ENCODE results near the gene SAFB2. TPM values are rescaled to one million over a fixed set of nuclear protein-coding genes. Genes with fewer than 3 reads are reported as not detected.

Gene SAFB2
- total and polyA plus RNA-seq, 2 donors = 22.2 to 60.6 TPM

DNA sequence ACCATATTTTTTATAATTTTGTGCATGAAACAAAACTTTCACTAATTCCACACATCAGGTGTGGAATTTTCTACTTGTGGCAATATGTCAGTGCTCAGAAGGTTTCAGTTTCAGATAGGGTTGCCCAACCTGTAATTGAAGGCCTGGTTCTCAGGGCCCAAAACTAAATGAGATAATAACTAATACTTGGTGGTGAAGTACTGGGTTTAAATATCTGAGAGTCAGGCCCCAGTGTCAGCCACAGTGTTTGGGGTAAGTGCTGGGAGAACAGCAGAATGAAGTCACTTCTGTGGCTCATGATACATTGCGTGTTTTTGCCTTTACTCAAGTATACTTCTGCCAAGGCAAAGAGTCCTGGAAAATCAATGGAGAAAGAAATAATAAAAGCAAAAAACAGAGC lies 5.9 kb upstream of the SAFB2 start:
- no peak overlapping the region for H3K4me3 ChIP-seq (ENCODE audit: low read length in 2 of 2)
- no peaks in the 10 kb centered on the region for H3K27me3 ChIP-seq (ENCODE audit: control insufficient read depth in 2 of 2, insufficient read depth in 1 of 2, low read length in 1 of 2)
- H3K9me3 ChIP-seq (ENCODE audit: control insufficient read depth in 2 of 2, insufficient read depth in 1 of 2, low read length in 1 of 2) = no peaks in the 10 kb centered on the region
- peaks cover 31 to 45% of the 10 kb centered on the region in 2 donors for H3K4me1 ChIP-seq (ENCODE audit: control insufficient read depth in 2 of 2, insufficient read depth in 2 of 2, low read length in 2 of 2)
- peak overlapping the region in 1 of 2 donors; percentile 36 for H3K27ac ChIP-seq (ENCODE audit: low read depth in 1 of 2, low read length in 1 of 2)
- no peak for DNase-seq (ENCODE audit: low read depth in 6 of 9, low spot score in 9 of 9)
- H3K36me3 ChIP-seq (ENCODE audit: control insufficient read depth in 2 of 2, insufficient read depth in 2 of 2, low read length in 1 of 2) = peaks cover 40 to 76% of the 10 kb centered on the region in 2 donors
- 93% methylated on average over 1 of the region's 1 CpG for WGBS

DNA sequence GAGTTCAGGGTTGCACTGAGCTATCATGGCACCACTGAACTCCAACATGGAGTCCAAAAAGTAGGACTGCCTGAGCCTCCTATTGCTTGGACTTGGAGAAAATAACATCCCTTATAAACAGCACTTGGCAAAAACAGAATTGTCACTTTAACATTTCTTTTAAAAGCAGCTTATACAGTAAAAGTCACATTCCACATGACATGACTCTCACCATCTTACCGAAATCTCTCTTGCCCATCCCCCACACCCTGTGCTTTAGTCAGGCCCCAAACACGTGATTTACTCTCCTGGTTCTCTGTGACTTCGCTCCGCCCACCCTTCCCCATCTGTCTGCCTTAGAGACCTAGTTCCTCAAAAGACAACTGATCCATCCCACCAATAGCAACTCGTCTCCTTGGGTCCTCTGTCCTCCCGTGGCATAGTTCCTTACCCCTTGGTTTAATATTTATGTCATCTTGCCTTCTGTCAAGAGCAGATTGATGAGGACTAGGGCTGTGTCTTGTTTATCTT lies 4.9 kb upstream of the SAFB2 start:
- no peak overlapping the region for H3K4me3 ChIP-seq (ENCODE audit: low read length in 2 of 2)
- H3K36me3 ChIP-seq (ENCODE audit: control insufficient read depth in 2 of 2, insufficient read depth in 2 of 2, low read length in 1 of 2) = peaks cover 40 to 68% of the 10 kb centered on the region in 2 donors
- no peaks in the 10 kb centered on the region for H3K27me3 ChIP-seq (ENCODE audit: control insufficient read depth in 2 of 2, insufficient read depth in 1 of 2, low read length in 1 of 2)
- DNase-seq (ENCODE audit: low read depth in 6 of 9, low spot score in 9 of 9) = peak; percentile 44 to 90 (median 77)
- peak overlapping the region in 1 of 2 donors; percentile 52 for H3K27ac ChIP-seq (ENCODE audit: low read depth in 1 of 2, low read length in 1 of 2)
- peaks cover 31 to 45% of the 10 kb centered on the region in 2 donors for H3K4me1 ChIP-seq (ENCODE audit: control insufficient read depth in 2 of 2, insufficient read depth in 2 of 2, low read length in 2 of 2)
- 21% methylated on average over 6 of the region's 6 CpGs for WGBS
- no peaks in the 10 kb centered on the region for H3K9me3 ChIP-seq (ENCODE audit: control insufficient read depth in 2 of 2, insufficient read depth in 1 of 2, low read length in 1 of 2)

- DNase-seq (ENCODE audit: low read depth in 6 of 9, low spot score in 9 of 9) = no peak
- Histone ChIP-seq H3K9me3 (ENCODE audit: control insufficient read depth in 2 of 2, insufficient read depth in 1 of 2, low read length in 1 of 2) (no peaks in the 10 kb centered on the region), H3K4me3 (ENCODE audit: low read length in 2 of 2) (no peak overlapping the region), H3K36me3 (ENCODE audit: control insufficient read depth in 2 of 2, insufficient read depth in 2 of 2, low read length in 1 of 2) (peaks cover 40 to 65% of the 10 kb centered on the region in 2 donors), H3K27me3 (ENCODE audit: control insufficient read depth in 2 of 2, insufficient read depth in 1 of 2, low read length in 1 of 2) (no peaks in the 10 kb centered on the region), H3K4me1 (ENCODE audit: control insufficient read depth in 2 of 2, insufficient read depth in 2 of 2, low read length in 2 of 2) (peaks cover 41 to 57% of the 10 kb centered on the region in 2 donors), H3K27ac (ENCODE audit: low read depth in 1 of 2, low read length in 1 of 2) (no peak overlapping the region)
- WGBS = 96% methylated on average over 12 of the region's 12 CpGs
Measured at GRCh38 chr19:5625641-5626040, 3.1 kb upstream of the SAFB2 start.

DNA sequence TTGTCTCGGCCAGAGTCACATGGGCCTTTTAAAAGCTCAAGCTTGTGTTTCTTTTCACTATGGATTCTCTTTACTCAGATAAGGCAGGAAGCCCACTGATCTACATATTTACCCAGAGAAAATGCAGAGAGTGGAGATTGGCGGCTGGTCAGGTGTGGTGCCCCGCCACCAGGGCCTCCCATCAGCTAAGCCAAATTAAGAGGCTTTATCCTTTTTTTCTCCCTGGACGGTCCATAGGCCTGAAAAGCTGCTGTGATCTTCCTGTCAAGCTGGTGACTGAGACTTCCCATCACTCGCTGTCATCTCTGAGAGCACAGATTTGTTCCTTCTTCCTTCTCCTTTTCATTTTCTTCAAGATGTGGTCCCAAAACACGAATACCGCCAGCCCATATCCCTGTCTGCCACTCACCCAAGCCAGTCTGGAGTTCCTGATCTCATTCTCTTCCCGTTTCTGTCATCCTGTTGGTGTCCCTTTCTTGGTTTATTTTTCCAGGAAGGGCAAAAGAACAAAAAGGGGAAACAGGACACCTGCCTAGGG lies 2.2 kb upstream of the SAFB2 start:
- Histone ChIP-seq H3K4me3 (ENCODE audit: low read length in 2 of 2) (peak overlapping the region; percentile 86 to 92), H3K9me3 (ENCODE audit: control insufficient read depth in 2 of 2, insufficient read depth in 1 of 2, low read length in 1 of 2) (no peaks in the 10 kb centered on the region), H3K27me3 (ENCODE audit: control insufficient read depth in 2 of 2, insufficient read depth in 1 of 2, low read length in 1 of 2) (no peaks in the 10 kb centered on the region), H3K4me1 (ENCODE audit: control insufficient read depth in 2 of 2, insufficient read depth in 2 of 2, low read length in 2 of 2) (peaks cover 41 to 61% of the 10 kb centered on the region in 2 donors), H3K27ac (ENCODE audit: low read depth in 1 of 2, low read length in 1 of 2) (peak overlapping the region in 1 of 2 donors; percentile 94), H3K36me3 (ENCODE audit: control insufficient read depth in 2 of 2, insufficient read depth in 2 of 2, low read length in 1 of 2) (peaks cover 42 to 66% of the 10 kb centered on the region in 2 donors)
- DNase-seq (ENCODE audit: low read depth in 6 of 9, low spot score in 9 of 9) = no peak
- 49% methylated on average over 8 of the region's 8 CpGs for WGBS

DNA sequence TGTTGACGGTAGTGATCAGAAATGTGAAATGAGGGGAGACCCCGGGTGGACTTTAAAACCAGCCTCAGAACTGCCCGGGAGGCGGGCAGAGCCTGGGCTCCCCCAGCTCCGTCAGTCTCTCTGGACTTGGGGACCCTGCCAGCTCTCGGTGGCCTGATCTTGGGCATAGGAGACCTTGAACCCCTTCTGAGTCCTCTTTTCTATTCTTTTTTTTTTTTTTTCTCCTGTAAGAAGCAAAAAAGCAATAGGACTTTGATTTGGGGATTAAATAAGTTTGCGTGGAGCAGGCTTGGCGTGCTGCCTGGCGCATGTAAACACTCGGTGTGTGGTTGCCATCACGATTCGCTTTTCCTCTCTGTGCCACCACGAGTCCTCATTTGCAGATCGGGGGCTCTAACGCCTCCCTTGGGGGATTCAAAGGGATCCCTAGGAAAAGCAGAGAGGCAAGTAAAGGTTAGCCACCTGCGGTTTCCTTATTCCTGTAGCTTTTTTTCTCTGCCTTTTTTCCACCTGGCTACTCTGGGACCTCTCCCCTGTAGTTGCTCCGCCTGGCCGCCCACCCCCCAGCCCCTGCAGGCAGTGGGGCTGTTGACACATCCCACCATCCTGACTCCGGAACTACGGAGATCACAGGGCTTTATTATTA lies 1.6 kb upstream of the SAFB2 start:
- H3K9me3 ChIP-seq (ENCODE audit: control insufficient read depth in 2 of 2, insufficient read depth in 1 of 2, low read length in 1 of 2) = no peaks in the 10 kb centered on the region
- WGBS = 3% methylated on average over 20 of the region's 20 CpGs
- peak in 2 of 9 donors; percentile 18 to 38 for DNase-seq (ENCODE audit: low read depth in 6 of 9, low spot score in 9 of 9)
- peak overlapping the region; percentile 94 to 96 for H3K27ac ChIP-seq (ENCODE audit: low read depth in 1 of 2, low read length in 1 of 2)
- H3K27me3 ChIP-seq (ENCODE audit: control insufficient read depth in 2 of 2, insufficient read depth in 1 of 2, low read length in 1 of 2) = no peaks in the 10 kb centered on the region
- peaks cover 41 to 59% of the 10 kb centered on the region in 2 donors for H3K4me1 ChIP-seq (ENCODE audit: control insufficient read depth in 2 of 2, insufficient read depth in 2 of 2, low read length in 2 of 2)
- H3K4me3 ChIP-seq (ENCODE audit: low read length in 2 of 2) = peak overlapping the region; percentile 86 to 92
- peaks cover 39 to 64% of the 10 kb centered on the region in 2 donors for H3K36me3 ChIP-seq (ENCODE audit: control insufficient read depth in 2 of 2, insufficient read depth in 2 of 2, low read length in 1 of 2)

GRCh38 chr19:5623397-5624017 lies 931 bp upstream of the SAFB2 start:
- peaks cover 39 to 64% of the 10 kb centered on the region in 2 donors for H3K36me3 ChIP-seq (ENCODE audit: control insufficient read depth in 2 of 2, insufficient read depth in 2 of 2, low read length in 1 of 2)
- WGBS = under 1% methylated on average over 50 of the region's 50 CpGs
- no peaks in the 10 kb centered on the region for H3K9me3 ChIP-seq (ENCODE audit: control insufficient read depth in 2 of 2, insufficient read depth in 1 of 2, low read length in 1 of 2)
- DNase-seq (ENCODE audit: low read depth in 6 of 9, low spot score in 9 of 9) = peak in 1 of 9 donors; percentile 17
- peaks cover 38 to 58% of the 10 kb centered on the region in 2 donors for H3K4me1 ChIP-seq (ENCODE audit: control insufficient read depth in 2 of 2, insufficient read depth in 2 of 2, low read length in 2 of 2)
- peak overlapping the region; percentile 94 to 96 for H3K27ac ChIP-seq (ENCODE audit: low read depth in 1 of 2, low read length in 1 of 2)
- no peaks in the 10 kb centered on the region for H3K27me3 ChIP-seq (ENCODE audit: control insufficient read depth in 2 of 2, insufficient read depth in 1 of 2, low read length in 1 of 2)
- H3K4me3 ChIP-seq (ENCODE audit: low read length in 2 of 2) = peak overlapping the region; percentile 86 to 92

GRCh38 chr19:5621945-5622464 lies 571 bp downstream of the SAFB2 start:
- Histone ChIP-seq H3K4me3 (ENCODE audit: low read length in 2 of 2) (peak overlapping the region; percentile 86 to 92), H3K27me3 (ENCODE audit: control insufficient read depth in 2 of 2, insufficient read depth in 1 of 2, low read length in 1 of 2) (no peaks in the 10 kb centered on the region), H3K4me1 (ENCODE audit: control insufficient read depth in 2 of 2, insufficient read depth in 2 of 2, low read length in 2 of 2) (peaks cover 30 to 45% of the 10 kb centered on the region in 2 donors), H3K9me3 (ENCODE audit: control insufficient read depth in 2 of 2, insufficient read depth in 1 of 2, low read length in 1 of 2) (no peaks in the 10 kb centered on the region), H3K27ac (ENCODE audit: low read depth in 1 of 2, low read length in 1 of 2) (peak overlapping the region; percentile 90 to 99), H3K36me3 (ENCODE audit: control insufficient read depth in 2 of 2, insufficient read depth in 2 of 2, low read length in 1 of 2) (peaks cover 36 to 65% of the 10 kb centered on the region in 2 donors)
- peak in 3 of 9 donors; percentile 9 to 35 (median 33) for DNase-seq (ENCODE audit: low read depth in 6 of 9, low spot score in 9 of 9)
- WGBS = under 1% methylated on average over 35 of the region's 35 CpGs

GRCh38 chr19:5621311-5621944 lies 1.1 kb downstream of the SAFB2 start:
- no peaks in the 10 kb centered on the region for H3K9me3 ChIP-seq (ENCODE audit: control insufficient read depth in 2 of 2, insufficient read depth in 1 of 2, low read length in 1 of 2)
- peaks cover 30 to 64% of the 10 kb centered on the region in 2 donors for H3K36me3 ChIP-seq (ENCODE audit: control insufficient read depth in 2 of 2, insufficient read depth in 2 of 2, low read length in 1 of 2)
- H3K27me3 ChIP-seq (ENCODE audit: control insufficient read depth in 2 of 2, insufficient read depth in 1 of 2, low read length in 1 of 2) = no peaks in the 10 kb centered on the region
- H3K27ac ChIP-seq (ENCODE audit: low read depth in 1 of 2, low read length in 1 of 2) = no peak overlapping the region
- peak overlapping the region; percentile 86 to 92 for H3K4me3 ChIP-seq (ENCODE audit: low read length in 2 of 2)
- H3K4me1 ChIP-seq (ENCODE audit: control insufficient read depth in 2 of 2, insufficient read depth in 2 of 2, low read length in 2 of 2) = peaks cover 26 to 39% of the 10 kb centered on the region in 2 donors
- WGBS = 66% methylated on average over 14 of the region's 14 CpGs
- DNase-seq (ENCODE audit: low read depth in 6 of 9, low spot score in 9 of 9) = peak in 1 of 9 donors; percentile 3
